ENCODE measurements around the gene CHRND.

DNA sequence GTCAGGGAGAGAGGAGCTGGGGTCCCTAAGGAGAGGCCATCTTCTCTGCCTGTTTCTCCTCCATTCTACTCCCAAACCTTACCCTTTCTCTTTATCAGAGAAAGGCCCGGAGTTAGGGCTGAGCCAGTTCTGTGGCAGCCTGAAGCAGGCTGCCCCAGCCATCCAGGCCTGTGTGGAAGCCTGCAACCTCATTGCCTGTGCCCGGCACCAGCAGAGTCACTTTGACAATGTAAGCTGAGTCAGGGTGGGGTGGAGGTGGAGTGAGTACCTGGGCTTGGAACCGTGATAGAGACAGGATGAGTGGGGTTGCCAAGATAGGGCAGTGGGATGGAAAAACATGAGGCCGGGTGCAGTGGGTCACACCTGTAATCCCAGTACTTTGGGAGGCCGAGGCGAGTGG is 18.7 kb downstream of the CHRND start:
- no peak for TF ChIP-seq EZH2 (IDR thresholded peaks at IDR 0.05; ENCODE audit: borderline replicate concordance, low read depth, low read length, severe bottlenecking)
- TF ChIP-seq, protein P1, sequence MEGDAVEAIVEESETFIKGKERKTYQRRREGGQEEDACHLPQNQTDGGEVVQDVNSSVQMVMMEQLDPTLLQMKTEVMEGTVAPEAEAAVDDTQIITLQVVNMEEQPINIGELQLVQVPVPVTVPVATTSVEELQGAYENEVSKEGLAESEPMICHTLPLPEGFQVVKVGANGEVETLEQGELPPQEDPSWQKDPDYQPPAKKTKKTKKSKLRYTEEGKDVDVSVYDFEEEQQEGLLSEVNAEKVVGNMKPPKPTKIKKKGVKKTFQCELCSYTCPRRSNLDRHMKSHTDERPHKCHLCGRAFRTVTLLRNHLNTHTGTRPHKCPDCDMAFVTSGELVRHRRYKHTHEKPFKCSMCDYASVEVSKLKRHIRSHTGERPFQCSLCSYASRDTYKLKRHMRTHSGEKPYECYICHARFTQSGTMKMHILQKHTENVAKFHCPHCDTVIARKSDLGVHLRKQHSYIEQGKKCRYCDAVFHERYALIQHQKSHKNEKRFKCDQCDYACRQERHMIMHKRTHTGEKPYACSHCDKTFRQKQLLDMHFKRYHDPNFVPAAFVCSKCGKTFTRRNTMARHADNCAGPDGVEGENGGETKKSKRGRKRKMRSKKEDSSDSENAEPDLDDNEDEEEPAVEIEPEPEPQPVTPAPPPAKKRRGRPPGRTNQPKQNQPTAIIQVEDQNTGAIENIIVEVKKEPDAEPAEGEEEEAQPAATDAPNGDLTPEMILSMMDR (IDR thresholded peaks at IDR 0.05; ENCODE audit: borderline replicate concordance, extremely low read depth, low read length, poor library complexity, severe bottlenecking): no peak
